ENCODE results near the gene NAA25.

DNA sequence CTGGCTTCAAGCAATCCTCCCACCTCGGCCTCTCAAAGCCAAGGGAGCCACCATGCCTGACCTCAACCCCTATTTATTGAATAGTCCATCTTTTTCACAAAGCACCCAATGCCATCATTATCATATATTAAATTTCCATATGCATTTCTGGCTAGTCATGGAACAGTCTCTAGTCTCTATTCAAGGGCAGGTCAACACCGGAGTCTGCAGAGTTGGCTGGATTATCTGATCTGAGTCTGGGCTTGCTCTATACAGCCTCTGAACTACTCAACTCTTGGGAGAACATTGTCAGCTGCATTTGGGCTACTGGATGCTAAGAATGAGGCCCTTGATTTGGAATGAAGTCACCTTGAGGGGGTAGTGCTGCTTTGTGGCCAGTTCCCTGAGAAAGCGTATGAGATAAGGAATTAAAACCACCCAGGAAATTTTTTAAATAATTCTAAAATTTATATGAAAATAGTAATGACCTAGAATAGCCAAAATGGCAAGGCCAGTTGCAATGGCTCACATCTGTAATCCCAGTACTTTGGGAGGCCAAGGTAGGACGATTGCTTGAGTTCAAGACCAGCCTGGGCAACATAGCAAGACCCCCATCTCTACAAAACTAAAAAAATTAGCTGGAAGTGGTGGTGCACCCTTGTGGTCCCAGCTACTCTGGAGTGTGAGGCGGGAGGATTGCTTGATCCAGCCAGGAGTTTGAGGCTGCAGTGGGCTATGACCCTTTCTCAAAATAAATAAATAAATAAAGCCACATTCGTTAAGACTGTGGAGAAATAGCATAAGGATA is 6.9 kb upstream of the NAA25 start:
- TF ChIP-seq, protein P1, sequence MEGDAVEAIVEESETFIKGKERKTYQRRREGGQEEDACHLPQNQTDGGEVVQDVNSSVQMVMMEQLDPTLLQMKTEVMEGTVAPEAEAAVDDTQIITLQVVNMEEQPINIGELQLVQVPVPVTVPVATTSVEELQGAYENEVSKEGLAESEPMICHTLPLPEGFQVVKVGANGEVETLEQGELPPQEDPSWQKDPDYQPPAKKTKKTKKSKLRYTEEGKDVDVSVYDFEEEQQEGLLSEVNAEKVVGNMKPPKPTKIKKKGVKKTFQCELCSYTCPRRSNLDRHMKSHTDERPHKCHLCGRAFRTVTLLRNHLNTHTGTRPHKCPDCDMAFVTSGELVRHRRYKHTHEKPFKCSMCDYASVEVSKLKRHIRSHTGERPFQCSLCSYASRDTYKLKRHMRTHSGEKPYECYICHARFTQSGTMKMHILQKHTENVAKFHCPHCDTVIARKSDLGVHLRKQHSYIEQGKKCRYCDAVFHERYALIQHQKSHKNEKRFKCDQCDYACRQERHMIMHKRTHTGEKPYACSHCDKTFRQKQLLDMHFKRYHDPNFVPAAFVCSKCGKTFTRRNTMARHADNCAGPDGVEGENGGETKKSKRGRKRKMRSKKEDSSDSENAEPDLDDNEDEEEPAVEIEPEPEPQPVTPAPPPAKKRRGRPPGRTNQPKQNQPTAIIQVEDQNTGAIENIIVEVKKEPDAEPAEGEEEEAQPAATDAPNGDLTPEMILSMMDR (IDR thresholded peaks at IDR 0.05): no peak
- no peak for TF ChIP-seq POLR2A (IDR thresholded peaks at IDR 0.05)
